ENCODE results near the gene CIAO1. TPM values are rescaled to one million over a fixed set of nuclear protein-coding genes. Genes with fewer than 3 reads are reported as not detected.

CIAO1 gene
- total RNA-seq, 1 donor from 2014 or later = 55.9 TPM

- Mint-ChIP-seq H3K36me3 (no peaks in the 10 kb centered on the region), H3K9me3 (no peaks in the 10 kb centered on the region), H3K27ac (no peak overlapping the region), H3K4me1 (no peaks in the 10 kb centered on the region), H3K27me3 (ENCODE audit: insufficient read depth, low read depth) (no peaks in the 10 kb centered on the region), H3K4me3 (no peak overlapping the region)
- Histone ChIP-seq H2AFZ (replicated peaks) (no peak overlapping the region), H3K4me3 (no peak overlapping the region), H3K79me2 (ENCODE audit: low read depth) (no peaks in the 10 kb centered on the region), H3K9me3 (ENCODE audit: low read depth) (no peaks in the 10 kb centered on the region), H3F3A (ENCODE audit: low read depth) (no peaks in the 10 kb centered on the region), H3K9ac (no peak overlapping the region), H4K20me1 (ENCODE audit: low read depth) (no peaks in the 10 kb centered on the region), H3K4me1 (no peaks in the 10 kb centered on the region), H3K36me3 (no peaks in the 10 kb centered on the region), H3K4me2 (no peak overlapping the region), H3K27ac (no peak overlapping the region), H3K27me3 (no peaks in the 10 kb centered on the region)
- no peak for DNase-seq (ENCODE audit: low spot score)
- TF ChIP-seq EZH2phosphoT487 (IDR thresholded peaks at IDR 0.05) = no peak
These were observed 20.2 kb upstream of the CIAO1 start for GRCh38 chr2:96245609-96246390.

- H3K9ac ChIP-seq = no peak overlapping the region
- no peak for DNase-seq (ENCODE audit: low spot score)
- no peak overlapping the region for H3K27ac Mint-ChIP-seq
- no peaks in the 10 kb centered on the region for H4K20me1 ChIP-seq (ENCODE audit: low read depth)
- peaks cover 6% of the 10 kb centered on the region for H3K4me1 Mint-ChIP-seq
- H3K36me3 Mint-ChIP-seq = no peaks in the 10 kb centered on the region
- peaks cover under 1% of the 10 kb centered on the region for H3F3A ChIP-seq (ENCODE audit: low read depth)
- no peak for TF ChIP-seq CTCF (IDR thresholded peaks at IDR 0.05)
- TF ChIP-seq EZH2 (IDR thresholded peaks at IDR 0.05) = no peak
- TF ChIP-seq EZH2phosphoT487 (IDR thresholded peaks at IDR 0.05) = no peak
- H3K9me3 Mint-ChIP-seq = no peaks in the 10 kb centered on the region
- H3K36me3 ChIP-seq = no peaks in the 10 kb centered on the region
- no peak overlapping the region for H3K4me3 Mint-ChIP-seq
- no peaks in the 10 kb centered on the region for H3K4me1 ChIP-seq
- no peaks in the 10 kb centered on the region for H3K27me3 Mint-ChIP-seq (ENCODE audit: insufficient read depth, low read depth)
- H3K4me2 ChIP-seq = no peak overlapping the region
- H2AFZ ChIP-seq (replicated peaks) = no peak overlapping the region
- no peaks in the 10 kb centered on the region for H3K79me2 ChIP-seq (ENCODE audit: low read depth)
- no peaks in the 10 kb centered on the region for H3K27me3 ChIP-seq
- H3K4me3 ChIP-seq = no peak overlapping the region
- H3K9me3 ChIP-seq (ENCODE audit: low read depth) = no peaks in the 10 kb centered on the region
- H3K27ac ChIP-seq = no peak overlapping the region
These were observed 19.0 kb upstream of the CIAO1 start for GRCh38 chr2:96247009-96247408.

GRCh38 chr2:96247896-96248295 lies 18.1 kb upstream of the CIAO1 start:
- Mint-ChIP-seq H3K9me3 (no peaks in the 10 kb centered on the region), H3K4me3 (no peak overlapping the region), H3K27ac (no peak overlapping the region), H3K36me3 (peaks cover 2% of the 10 kb centered on the region), H3K4me1 (peaks cover 10% of the 10 kb centered on the region), H3K27me3 (ENCODE audit: insufficient read depth, low read depth) (peaks cover 2% of the 10 kb centered on the region)
- H3F3A ChIP-seq (ENCODE audit: low read depth) = peaks cover 2% of the 10 kb centered on the region
- H4K20me1 ChIP-seq (ENCODE audit: low read depth) = no peaks in the 10 kb centered on the region
- H3K9me3 ChIP-seq (ENCODE audit: low read depth) = no peaks in the 10 kb centered on the region
- H3K27ac ChIP-seq = no peak overlapping the region
- no peaks in the 10 kb centered on the region for H3K27me3 ChIP-seq
- H3K4me1 ChIP-seq = no peaks in the 10 kb centered on the region
- no peak for DNase-seq (ENCODE audit: low spot score)
- H3K36me3 ChIP-seq = no peaks in the 10 kb centered on the region
- H3K79me2 ChIP-seq (ENCODE audit: low read depth) = no peaks in the 10 kb centered on the region
- TF ChIP-seq EZH2 (IDR thresholded peaks at IDR 0.05) = no peak
- TF ChIP-seq CTCF (IDR thresholded peaks at IDR 0.05) = no peak
- no peak for TF ChIP-seq EZH2phosphoT487 (IDR thresholded peaks at IDR 0.05)
- H3K9ac ChIP-seq = no peak overlapping the region
- H3K4me2 ChIP-seq = no peak overlapping the region
- H3K4me3 ChIP-seq = no peak overlapping the region
- H2AFZ ChIP-seq (replicated peaks) = no peak overlapping the region

GRCh38 chr2:96248624-96249023 lies 17.4 kb upstream of the CIAO1 start:
- Histone ChIP-seq H3K27me3 (no peaks in the 10 kb centered on the region), H3K4me2 (no peak overlapping the region), H3K9ac (no peak overlapping the region), H2AFZ (replicated peaks) (no peak overlapping the region), H3K27ac (no peak overlapping the region), H3K9me3 (ENCODE audit: low read depth) (no peaks in the 10 kb centered on the region), H4K20me1 (ENCODE audit: low read depth) (no peaks in the 10 kb centered on the region), H3K4me3 (no peak overlapping the region), H3K4me1 (no peaks in the 10 kb centered on the region), H3K36me3 (no peaks in the 10 kb centered on the region), H3K79me2 (ENCODE audit: low read depth) (no peaks in the 10 kb centered on the region), H3F3A (ENCODE audit: low read depth) (peaks cover 2% of the 10 kb centered on the region)
- no peak for DNase-seq (ENCODE audit: low spot score)
- no peak for TF ChIP-seq EZH2 (IDR thresholded peaks at IDR 0.05)
- no peak for TF ChIP-seq CTCF (IDR thresholded peaks at IDR 0.05)
- TF ChIP-seq EZH2phosphoT487 (IDR thresholded peaks at IDR 0.05) = no peak
- H3K4me1 Mint-ChIP-seq = peaks cover 10% of the 10 kb centered on the region
- H3K27me3 Mint-ChIP-seq (ENCODE audit: insufficient read depth, low read depth) = peaks cover 2% of the 10 kb centered on the region
- H3K4me3 Mint-ChIP-seq = no peak overlapping the region
- no peak overlapping the region for H3K27ac Mint-ChIP-seq
- peaks cover 5% of the 10 kb centered on the region for H3K36me3 Mint-ChIP-seq
- H3K9me3 Mint-ChIP-seq = no peaks in the 10 kb centered on the region
